GM04504 (cell line): ENCODE results near the gene TLR8.
"Not testable (repeated sequence)": the region's sequence is repeated elsewhere in the genome, so short reads cannot be mapped to it uniquely, and the experiment has no call there.

Source experiments
- DNase-seq: peaks from one replicate; pipeline ENCODE4 v3.0.0-alpha.2; 2012; ENCODE audit warnings: low read depth

Gene TLR8

GRCh38 chrX:12946838-12947544 lies 40.6 kb downstream of the TLR8 start:
- peak; percentile 73 for DNase-seq

GRCh38 chrX:12947545-12948235 lies 41.3 kb downstream of the TLR8 start:
- no peak for DNase-seq

GRCh38 chrX:12948495-12948894 lies 42.1 kb downstream of the TLR8 start:
- DNase-seq, result no peak

- DNase-seq, result no peak
Measured at GRCh38 chrX:12949205-12949926, 42.9 kb downstream of the TLR8 start.

GRCh38 chrX:12949927-12950656 lies 43.7 kb downstream of the TLR8 start:
- peak; percentile 78 for DNase-seq

- no peak for DNase-seq
Measured at GRCh38 chrX:12950851-12951594, 44.6 kb downstream of the TLR8 start.

- DNase-seq, result no peak
Measured at GRCh38 chrX:12951595-12951975, 45.2 kb downstream of the TLR8 start.

- no peak for DNase-seq
Measured at GRCh38 chrX:12953420-12953819, 47.0 kb downstream of the TLR8 start.

- no peak for DNase-seq
Measured at GRCh38 chrX:12954376-12954775, 48.0 kb downstream of the TLR8 start.

- DNase-seq, result no peak
Measured at GRCh38 chrX:12954981-12955380, 48.6 kb downstream of the TLR8 start.

- peak; percentile 59 for DNase-seq
Measured at GRCh38 chrX:12955882-12956703, 49.7 kb downstream of the TLR8 start.

- no peak for DNase-seq
Measured at GRCh38 chrX:12956704-12957534, 50.5 kb downstream of the TLR8 start.

- no peak for DNase-seq
Measured at GRCh38 chrX:12958059-12958458, 51.6 kb downstream of the TLR8 start.

- DNase-seq, result no peak
Measured at GRCh38 chrX:12958461-12958860, 52.0 kb downstream of the TLR8 start.

GRCh38 chrX:12961196-12961718 lies 54.8 kb downstream of the TLR8 start:
- no peak for DNase-seq

- DNase-seq, result no peak
Measured at GRCh38 chrX:12962041-12962504, 55.7 kb downstream of the TLR8 start.

- not testable (repeated sequence) for DNase-seq
Measured at GRCh38 chrX:12963210-12963850, 56.9 kb downstream of the TLR8 start.

GRCh38 chrX:12965131-12965940 lies 58.9 kb downstream of the TLR8 start:
- DNase-seq, result no peak
